ENCODE measurements around the gene RAB33A. TPM values are rescaled to one million over a fixed set of nuclear protein-coding genes. Genes with fewer than 3 reads are reported as not detected.
A peak's percentile ranks its signal among the peaks of the same experiment; 100 is the strongest.
"Not testable (repeated sequence)": the region's sequence is repeated elsewhere in the genome, so short reads cannot be mapped to it uniquely, and the experiment has no call there.

RAB33A gene
- total RNA-seq, 1 experiment from 2014 or later, result 0.18 TPM

DNA sequence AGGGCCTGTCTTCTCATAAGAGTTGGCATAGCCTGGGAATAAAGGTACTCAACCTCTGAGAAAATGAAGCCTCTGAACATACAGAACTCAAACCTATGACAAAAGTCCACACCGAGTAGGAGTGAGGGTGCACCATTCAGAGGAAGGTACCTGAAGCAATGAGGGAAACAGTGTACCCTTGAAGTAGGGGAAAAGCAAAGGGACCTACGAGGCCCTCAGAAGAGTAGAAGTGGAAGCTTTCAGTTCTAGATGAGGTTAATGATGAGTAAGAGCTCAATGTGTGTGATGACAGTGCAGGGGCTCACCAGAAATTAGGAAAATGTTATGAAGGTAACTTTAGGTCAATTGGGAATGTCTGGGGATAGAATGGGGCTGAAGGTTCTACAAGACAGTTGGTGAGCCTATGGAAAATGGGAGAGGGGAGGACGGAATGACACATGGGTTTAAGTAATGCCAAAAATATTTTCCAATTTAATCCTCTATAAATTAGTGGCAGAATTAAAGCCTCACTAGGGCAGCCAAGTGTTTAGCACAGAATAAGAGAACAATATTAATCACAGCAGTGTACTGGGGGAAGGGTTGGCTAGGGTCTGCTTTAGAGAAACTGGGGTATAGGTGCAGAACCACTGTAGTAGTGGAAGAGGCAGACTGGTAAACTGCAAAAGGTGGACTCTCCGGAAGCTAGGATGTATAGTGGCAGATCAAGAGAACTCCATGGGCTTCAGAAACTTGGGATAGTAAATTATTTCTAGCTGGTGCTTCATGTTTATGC, 39.8 kb downstream of the RAB33A start:
- in situ Hi-C loops (cut with HindIII; ENCODE audit: low pct_unique_long_range_greater_than_20kb, low sequenced_read_pairs), result no loop called here

DNA sequence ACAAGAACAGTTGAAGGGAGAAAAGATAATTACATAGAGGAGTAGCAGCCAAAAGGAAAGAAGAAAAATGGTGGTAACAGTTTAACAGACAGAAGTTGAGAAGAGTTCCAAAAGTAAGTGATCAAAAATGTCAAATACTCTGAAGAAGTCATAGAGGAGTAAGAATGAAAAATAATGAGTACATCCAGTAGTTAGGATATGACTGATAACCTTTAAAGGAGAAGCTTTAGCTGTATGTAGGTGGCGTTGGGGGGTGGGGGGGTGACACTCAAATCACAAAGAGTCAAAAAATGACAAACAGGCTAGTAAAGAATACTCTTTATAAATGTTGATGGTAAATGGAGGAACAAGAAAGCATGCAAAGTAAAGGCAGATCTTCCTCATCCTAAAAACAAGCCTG, 40.6 kb downstream of the RAB33A start:
- in situ Hi-C loops (cut with HindIII; ENCODE audit: low pct_unique_long_range_greater_than_20kb, low sequenced_read_pairs), result no loop called here
- DNase-seq (ENCODE audit: low read depth, low spot score), result no peak

More for the DNA sequence above, 39.8 kb downstream of the RAB33A start:
- DNase-seq (ENCODE audit: low read depth, low spot score), result no peak

DNA sequence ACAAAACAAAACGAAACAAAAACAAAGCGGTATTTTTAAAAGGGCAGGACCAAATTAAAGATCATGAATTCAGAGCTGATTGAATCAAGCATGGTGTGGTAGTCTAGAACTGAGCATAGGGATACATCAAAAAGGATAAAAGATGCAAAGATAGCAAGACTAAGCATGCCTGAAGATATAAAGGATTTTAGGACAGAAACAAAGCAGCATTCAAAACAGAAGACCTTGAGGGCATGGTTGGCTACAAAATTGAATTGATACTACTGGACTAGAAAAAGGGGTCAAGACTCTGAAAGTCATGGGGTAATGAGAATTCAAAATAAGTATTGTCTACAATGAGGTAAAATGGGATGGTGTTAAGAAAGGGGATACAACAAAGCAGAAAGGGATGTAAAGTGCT, 41.6 kb downstream of the RAB33A start:
- DNase-seq (ENCODE audit: low read depth, low spot score), result peak; percentile 78
- in situ Hi-C loops (cut with HindIII; ENCODE audit: low pct_unique_long_range_greater_than_20kb, low sequenced_read_pairs), result no loop called here

DNA sequence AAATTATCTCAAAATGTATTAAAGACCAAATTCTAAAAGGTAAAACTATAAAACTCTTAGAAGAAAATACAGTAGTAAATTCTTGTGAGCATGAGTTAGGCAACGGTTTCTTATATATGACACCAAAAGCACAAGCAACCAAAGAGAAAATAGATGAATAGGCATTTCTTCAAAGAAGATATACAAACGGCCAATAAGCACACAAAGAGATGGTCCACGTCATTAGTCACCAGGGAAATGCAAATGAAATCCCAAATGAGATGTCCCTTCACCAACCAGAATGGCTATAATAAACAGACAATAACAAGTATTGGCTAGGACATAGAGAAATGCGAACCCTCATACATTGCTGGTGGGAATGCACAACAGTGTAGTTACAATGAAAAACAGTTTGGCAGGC, 44.6 kb downstream of the RAB33A start:
- peak; percentile 84 for DNase-seq (ENCODE audit: low read depth, low spot score)
- in situ Hi-C loops (cut with HindIII; ENCODE audit: low pct_unique_long_range_greater_than_20kb, low sequenced_read_pairs), result no loop called here

GRCh38 chrX:130224810-130225209, 53.0 kb downstream of the RAB33A start:
- DNase-seq (ENCODE audit: low read depth, low spot score), result no peak
- in situ Hi-C loops (cut with HindIII; ENCODE audit: low pct_unique_long_range_greater_than_20kb, low sequenced_read_pairs), result no loop called here

- in situ Hi-C loops (cut with HindIII; ENCODE audit: low pct_unique_long_range_greater_than_20kb, low sequenced_read_pairs), result no loop called here
- DNase-seq (ENCODE audit: low read depth, low spot score), result no peak
Measured at GRCh38 chrX:130228871-130229270, 57.1 kb downstream of the RAB33A start.

GRCh38 chrX:130231184-130231583, 59.4 kb downstream of the RAB33A start:
- in situ Hi-C loops (cut with HindIII; ENCODE audit: low pct_unique_long_range_greater_than_20kb, low sequenced_read_pairs); DNase-seq (ENCODE audit: low read depth, low spot score): not testable (repeated sequence)

Other genes with a start within 250 kb of the RAB33A start
- 0.50 and 0.88 TPM in 2 replicates for gene BCORL1, start 189.3 kb upstream of the RAB33A start, total RNA-seq (2014; rRNA removed; shearing (Covaris generic))
- gene ELF4, start 61.5 kb upstream of the RAB33A start, total RNA-seq (2014; rRNA removed; shearing (Covaris generic)), result 4.9 and 5.5 TPM in 2 replicates
- 71.0 and 77.5 TPM in 2 replicates for gene AIFM1, start 6.1 kb upstream of the RAB33A start, total RNA-seq (2014; rRNA removed; shearing (Covaris generic))
- gene ZNF280C, start 96.9 kb downstream of the RAB33A start, total RNA-seq (2014; rRNA removed; shearing (Covaris generic)), result 10.2 and 10.5 TPM in 2 replicates
- gene SLC25A14, start 168.0 kb downstream of the RAB33A start, total RNA-seq (2014; rRNA removed; shearing (Covaris generic)), result 13.3 and 13.4 TPM in 2 replicates
- not detected in 2 replicates for gene GPR119, start 213.7 kb downstream of the RAB33A start, total RNA-seq (2014; rRNA removed; shearing (Covaris generic))
- 39.0 and 40.1 TPM in 2 replicates for gene RBMX2, start 230.0 kb downstream of the RAB33A start, total RNA-seq (2014; rRNA removed; shearing (Covaris generic))

Measured in SK-MEL-5 (cell line).